Fibroblast of gingiva (primary cell): ENCODE measurements around the gene PLXNB2.
"Not testable (repeated sequence)": the region's sequence is repeated elsewhere in the genome, so short reads cannot be mapped to it uniquely, and the experiment has no call there.

Experiments used
- DNase-seq: peaks from one replicate; pipeline ENCODE4 v3.0.0-alpha.2; 2011; ENCODE audit warnings: low read depth

PLXNB2 gene

GRCh38 chr22:50326956-50327710, 19.7 kb upstream of the PLXNB2 start, which contains the start of gene DENND6B:
TSS of gene DENND6B (minus strand) at chr22:50327012. CDS start at chr22:50326988, 24 bp downstream.
- DNase-seq = peak; percentile 73

GRCh38 chr22:50326225-50326955, 18.9 kb upstream of the PLXNB2 start:
- DNase-seq = no peak

- DNase-seq = no peak
Measured at GRCh38 chr22:50325444-50326224, 18.2 kb upstream of the PLXNB2 start.

GRCh38 chr22:50323900-50324299, 16.5 kb upstream of the PLXNB2 start:
- no peak for DNase-seq

- not testable (repeated sequence) for DNase-seq
Measured at GRCh38 chr22:50322382-50323104, 15.1 kb upstream of the PLXNB2 start.

- DNase-seq = no peak
Measured at GRCh38 chr22:50320671-50321325, 13.4 kb upstream of the PLXNB2 start.

- no peak for DNase-seq
Measured at GRCh38 chr22:50320116-50320515, 12.7 kb upstream of the PLXNB2 start.

GRCh38 chr22:50319503-50319951, 12.1 kb upstream of the PLXNB2 start:
- no peak for DNase-seq

- DNase-seq = no peak
Measured at GRCh38 chr22:50318698-50319411, 11.4 kb upstream of the PLXNB2 start.

GRCh38 chr22:50318356-50318697, 10.9 kb upstream of the PLXNB2 start:
- no peak for DNase-seq

- no peak for DNase-seq
Measured at GRCh38 chr22:50317674-50318073, 10.2 kb upstream of the PLXNB2 start.

GRCh38 chr22:50317178-50317577, 9.7 kb upstream of the PLXNB2 start:
- DNase-seq = no peak

GRCh38 chr22:50316114-50317065, 8.9 kb upstream of the PLXNB2 start:
- no peak for DNase-seq

GRCh38 chr22:50315289-50316113, 8.1 kb upstream of the PLXNB2 start:
- DNase-seq = no peak

GRCh38 chr22:50314455-50315288, 7.2 kb upstream of the PLXNB2 start:
- DNase-seq = no peak

GRCh38 chr22:50314081-50314454, 6.6 kb upstream of the PLXNB2 start:
- no peak for DNase-seq

GRCh38 chr22:50313600-50313999, 6.2 kb upstream of the PLXNB2 start:
- DNase-seq = no peak

- no peak for DNase-seq
Measured at GRCh38 chr22:50313021-50313420, 5.6 kb upstream of the PLXNB2 start.
